Activated CD8-positive, alpha-beta memory T cell treated with anti-CD3 and anti-CD28 coated beads, Interleukin-2, amount 50 U/mL, for 48 hours (primary cell): ENCODE measurements around the gene OR52E2.
"Not testable (repeated sequence)": the region's sequence is repeated elsewhere in the genome, so short reads cannot be mapped to it uniquely, and the experiment has no call there.

Source experiments
- DNase-seq: peaks from one replicate; pipeline ENCODE4 v3.0.0-alpha.2; 2020

The OR52E2 gene

DNA sequence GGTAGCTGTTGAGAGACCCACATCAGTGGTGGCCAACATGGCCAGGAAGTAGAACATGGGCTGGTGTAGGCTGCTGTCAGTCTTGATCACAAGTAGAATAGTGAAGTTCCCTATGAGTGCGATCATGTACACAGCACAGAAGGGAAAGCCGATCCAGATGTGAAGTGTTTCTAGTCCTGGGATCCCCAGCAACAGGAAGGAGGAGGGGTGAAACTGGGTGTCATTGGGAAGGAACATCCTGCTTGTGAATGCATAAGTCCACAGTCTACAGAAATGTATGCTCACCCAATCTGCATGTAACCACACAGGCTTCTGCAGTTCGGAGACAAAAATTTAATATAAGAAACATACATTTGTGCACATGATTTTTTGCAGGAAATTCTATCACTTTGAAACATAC lies at the start of gene OR52E2:
OR52E2 (minus strand) TSS at position 237 of the 400 bp plus-strand sequence; CDS start at position 237, 0 bp downstream.
- no peak for DNase-seq

GRCh38 chr11:5107285-5107684 lies 47.9 kb upstream of the OR52E2 start:
- DNase-seq: no peak

- no peak for DNase-seq
Measured at GRCh38 chr11:5103066-5103465, 43.6 kb upstream of the OR52E2 start.

DNA sequence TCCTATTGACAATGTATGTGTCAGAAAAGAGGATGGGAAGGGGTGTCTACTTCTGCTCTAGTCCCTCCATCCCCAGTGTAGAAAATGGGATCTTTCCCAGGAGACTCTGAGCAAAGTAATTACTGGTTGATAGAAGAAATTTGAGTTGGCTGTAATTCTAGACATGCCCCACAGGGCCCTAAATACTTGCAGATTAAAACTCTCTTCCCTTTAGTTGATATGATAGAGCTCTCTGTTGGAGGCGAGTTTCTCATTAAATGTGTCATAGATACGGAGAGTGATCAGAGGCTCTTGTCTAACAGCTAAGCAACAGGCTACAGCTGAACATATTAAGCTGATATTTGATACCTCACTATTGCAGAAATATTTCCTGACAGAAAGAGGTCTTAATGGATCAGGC lies 42.8 kb upstream of the OR52E2 start:
- DNase-seq: no peak

GRCh38 chr11:5096011-5096410 lies 36.6 kb upstream of the OR52E2 start:
- no peak for DNase-seq

DNA sequence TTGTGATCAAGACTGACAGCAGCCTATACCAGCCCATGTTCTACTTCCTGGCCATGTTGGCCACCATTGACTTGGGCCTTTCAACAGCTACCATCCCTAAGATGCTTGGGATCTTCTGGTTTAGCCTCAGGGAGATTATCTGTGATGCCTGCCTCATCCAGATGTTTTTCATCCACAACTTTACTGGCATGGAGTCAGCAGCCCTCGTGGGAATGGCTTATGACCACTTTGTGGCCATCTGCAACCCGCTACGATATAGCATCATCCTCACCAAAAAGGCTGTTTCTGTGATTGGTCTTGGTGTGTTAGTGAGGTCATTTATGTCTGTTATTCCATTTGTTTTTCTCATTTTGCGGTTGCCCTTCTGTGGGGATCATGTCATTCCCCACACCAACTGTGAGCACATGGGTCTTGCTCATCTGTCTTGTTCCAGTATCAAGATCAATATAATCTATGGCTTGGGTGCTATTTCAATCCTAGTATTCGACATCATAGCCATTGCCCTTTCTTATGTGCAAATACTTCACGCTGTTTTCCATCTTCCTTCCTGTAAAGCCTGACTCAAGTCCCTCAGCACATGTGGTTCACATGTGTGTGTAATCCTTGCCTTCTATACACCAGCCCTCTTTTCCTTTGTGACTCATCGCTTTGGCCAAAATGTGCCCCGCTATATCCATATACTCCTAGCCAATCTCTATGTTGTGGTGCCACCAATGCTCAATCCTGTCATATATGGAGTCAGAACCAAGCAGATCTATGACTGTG lies 33.6 kb upstream of the OR52E2 start:
- no peak for DNase-seq

DNA sequence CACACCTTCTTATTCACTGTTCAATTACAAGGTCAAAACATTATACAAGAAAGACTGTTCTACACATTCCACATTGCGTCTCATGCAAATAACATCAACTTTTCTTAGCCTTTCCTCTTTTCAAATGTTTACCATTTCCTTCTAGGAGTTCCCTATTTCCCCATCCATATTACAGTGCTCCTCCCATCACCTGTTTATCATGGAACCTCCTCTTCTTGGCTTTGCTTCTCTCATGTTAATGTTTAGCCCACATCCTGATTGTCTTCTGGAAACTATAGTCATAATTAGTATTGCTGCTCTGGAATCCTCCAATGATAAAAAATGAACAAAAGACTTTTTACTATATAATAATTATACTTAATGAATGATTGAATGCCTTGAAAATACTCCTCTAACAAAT lies 31.2 kb upstream of the OR52E2 start:
- DNase-seq: no peak

- no peak for DNase-seq
Measured at GRCh38 chr11:5088556-5088955, 29.1 kb upstream of the OR52E2 start.

DNA sequence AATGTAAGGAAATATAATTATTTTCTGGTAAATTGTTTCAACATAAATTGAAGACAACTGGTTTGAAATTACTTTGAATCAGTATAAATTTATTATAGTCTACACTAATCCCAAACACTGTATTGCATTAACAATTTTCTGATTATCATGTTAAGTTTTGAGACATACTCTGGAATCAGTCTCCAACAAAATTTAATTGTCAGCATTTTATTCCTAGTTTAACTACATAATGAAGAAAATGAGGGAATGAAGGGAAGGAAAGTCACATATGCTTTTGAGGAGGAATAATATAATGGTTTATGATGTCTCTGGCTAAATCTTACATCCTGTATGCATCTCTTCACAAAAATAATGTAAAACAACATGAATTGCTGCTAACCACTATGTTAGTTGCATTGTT lies 24.2 kb upstream of the OR52E2 start:
- no peak for DNase-seq

DNA sequence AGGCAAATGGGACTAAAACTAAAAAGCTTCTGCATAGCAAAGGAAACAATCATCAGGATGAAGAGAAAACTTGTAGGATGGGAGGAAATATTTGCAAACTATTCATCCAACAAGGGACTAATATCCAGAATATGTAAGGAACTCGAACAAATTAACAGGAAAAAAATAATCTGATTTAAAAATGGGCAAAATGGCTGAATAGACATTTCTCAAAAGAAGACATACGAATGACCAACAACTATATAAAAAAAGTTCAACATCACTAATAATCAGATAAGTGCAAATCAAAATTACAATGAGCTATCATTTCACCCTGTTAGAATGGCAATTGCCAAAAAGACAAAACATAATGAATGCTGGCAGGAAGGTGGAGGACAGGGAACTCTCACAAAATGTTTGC lies 22.0 kb upstream of the OR52E2 start:
- DNase-seq: no peak

- no peak for DNase-seq
Measured at GRCh38 chr11:5071799-5072198, 12.4 kb upstream of the OR52E2 start.

- no peak for DNase-seq
Measured at GRCh38 chr11:5069272-5069671, 9.8 kb upstream of the OR52E2 start, which contains the start of gene OR52E1. OR52E1 (plus strand) TSS chr11:5069572.

- no peak for DNase-seq
Measured at GRCh38 chr11:5065027-5065426, 5.6 kb upstream of the OR52E2 start.

GRCh38 chr11:5058679-5059078 lies 748 bp downstream of the OR52E2 start:
- not testable (repeated sequence) for DNase-seq

GRCh38 chr11:5046754-5047330 lies 12.6 kb downstream of the OR52E2 start:
- no peak for DNase-seq

DNA sequence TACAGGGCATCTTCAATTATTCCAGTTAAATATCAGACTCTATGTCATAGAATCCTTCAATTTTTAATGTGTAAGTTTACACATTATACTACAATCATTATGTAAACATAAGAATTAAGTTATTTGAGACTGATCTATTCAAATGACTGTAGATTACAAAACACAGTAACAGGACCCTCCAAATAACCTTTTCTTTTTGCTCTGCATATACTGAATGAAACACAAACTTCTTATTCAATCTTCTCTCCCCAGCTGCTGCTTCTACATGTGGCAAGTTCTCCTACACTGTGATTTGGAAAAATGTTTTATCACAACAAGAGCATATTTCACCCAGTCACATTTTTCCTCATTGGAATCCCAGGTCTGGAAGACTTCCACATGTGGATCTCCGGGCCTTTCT lies 13.2 kb downstream of the OR52E2 start, which contains the start of gene OR52J3:
OR52J3 (plus strand) TSS at position 301 of the 400 bp plus-strand sequence; CDS start at position 301, 0 bp downstream.
- no peak for DNase-seq

DNA sequence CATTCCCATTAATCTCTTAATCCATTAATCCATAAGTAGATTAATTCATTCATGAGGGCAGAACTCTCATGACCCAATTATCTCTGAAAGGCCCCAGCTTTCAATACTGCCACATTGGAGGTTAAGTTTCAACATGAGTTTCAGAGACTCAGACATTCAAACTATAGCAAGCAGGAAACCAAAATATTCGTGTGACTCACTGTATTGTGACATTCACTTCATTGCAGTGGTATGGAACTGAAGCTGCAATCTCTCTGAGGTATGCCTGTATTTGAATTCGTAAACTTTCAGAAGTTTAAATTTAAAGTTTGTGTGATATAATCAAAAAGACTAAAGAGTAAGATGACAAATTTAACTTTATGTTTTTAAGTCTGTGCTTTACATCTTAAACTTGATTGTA lies 16.0 kb downstream of the OR52E2 start:
- DNase-seq: no peak

DNA sequence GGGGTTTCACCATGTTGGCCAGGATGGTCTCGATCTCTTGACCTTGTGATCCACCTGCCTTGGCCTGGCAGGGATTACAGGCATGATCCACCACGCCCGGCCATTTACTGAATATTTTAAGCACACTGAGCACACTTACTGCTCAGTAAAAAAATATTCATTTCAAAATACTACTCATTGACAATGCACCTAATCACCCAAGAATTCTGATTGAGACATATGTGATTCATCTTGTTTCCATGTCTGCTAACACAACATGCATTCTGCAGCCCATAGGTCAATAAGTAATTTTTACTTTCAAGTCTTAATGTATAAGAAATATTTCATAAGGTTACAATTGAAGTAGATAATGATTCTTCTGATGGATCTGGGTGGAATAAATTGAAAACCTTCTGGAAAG lies 17.3 kb downstream of the OR52E2 start:
- DNase-seq: no peak

DNA sequence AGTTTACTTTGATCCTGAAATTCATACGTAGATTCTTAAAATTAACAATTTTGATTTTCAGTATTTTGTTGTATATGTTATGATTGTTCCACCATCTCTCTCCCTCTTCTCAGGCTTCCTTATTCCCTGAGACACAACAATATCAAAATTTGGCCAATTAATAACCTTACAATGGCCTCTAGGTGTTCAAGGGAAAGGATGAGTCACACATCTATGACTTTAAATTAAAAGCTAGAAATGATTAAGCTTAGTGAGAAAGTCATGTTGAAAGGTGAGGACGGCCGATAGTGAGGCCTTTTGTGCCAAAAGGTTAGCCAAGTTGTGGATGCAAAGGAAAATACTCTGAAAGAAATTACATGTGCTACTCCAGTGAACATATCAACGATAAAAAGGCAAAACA lies 18.6 kb downstream of the OR52E2 start:
- no peak for DNase-seq

- DNase-seq: no peak
Measured at GRCh38 chr11:5038341-5038740, 21.1 kb downstream of the OR52E2 start.

DNA sequence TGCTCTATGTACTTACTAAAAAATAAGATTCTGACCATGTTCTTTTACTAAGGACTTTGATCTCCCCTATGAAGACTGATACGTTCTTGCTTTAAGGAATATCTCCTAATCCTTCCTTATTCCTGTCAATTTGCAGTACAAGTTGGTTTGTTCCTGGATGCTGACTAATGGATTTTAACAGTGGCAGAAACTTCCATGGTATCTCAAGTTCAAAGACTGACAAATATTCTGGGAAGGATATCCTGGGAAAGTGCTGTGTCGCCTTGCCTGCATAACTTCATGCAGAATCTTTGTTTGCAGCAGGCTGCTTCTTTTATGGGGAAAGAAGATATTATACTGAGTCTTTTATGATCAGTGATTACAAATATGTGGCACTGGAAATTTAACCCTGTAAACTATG lies 21.5 kb downstream of the OR52E2 start:
- no peak for DNase-seq

GRCh38 chr11:5036669-5037068 lies 22.8 kb downstream of the OR52E2 start:
- no peak for DNase-seq

DNA sequence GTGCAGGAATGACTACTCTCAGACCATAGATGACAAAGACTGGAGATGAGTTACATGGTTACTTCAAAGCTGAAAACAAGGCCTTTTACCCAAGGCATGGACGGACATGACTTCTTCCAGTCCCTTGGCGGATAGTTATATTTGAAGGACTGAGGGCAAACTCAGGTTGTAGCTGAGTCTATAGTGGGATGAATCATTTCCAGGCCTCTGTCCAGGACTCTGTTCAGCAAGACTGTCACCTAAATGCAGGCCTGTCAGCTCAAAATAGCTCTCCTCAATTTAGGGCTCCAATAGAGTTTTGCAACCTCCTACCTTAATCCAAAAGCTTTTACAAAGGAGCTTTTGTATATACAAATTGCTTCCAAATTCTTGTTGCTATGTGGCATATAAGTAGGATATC lies 37.4 kb downstream of the OR52E2 start:
- no peak for DNase-seq

- DNase-seq: no peak
Measured at GRCh38 chr11:5013012-5013411, 46.4 kb downstream of the OR52E2 start.

GRCh38 chr11:5011254-5011653 lies 48.2 kb downstream of the OR52E2 start:
- DNase-seq: no peak
